OCI-LY7 (cell line): ENCODE data around the gene ZSWIM1.

ENCODE experiments used
- EZH2phosphoT487 ChIP-seq: fragments of 200-600 bp; sonication (generic); IDR thresholded peaks from 2 replicates; pipeline ENCODE4 v1.6.1; 2018; ENCODE audit warnings: low read depth, borderline replicate concordance, mild to moderate bottlenecking, mixed run types, antibody characterized with exemption, low read length, moderate library complexity, mixed read lengths
- TF ChIP-seq, protein P1 (sequence below): fragments of 200-600 bp; sonication (generic); conservative IDR thresholded peaks from 2 replicates; pipeline ENCODE4 v1.5.1; 2014; ENCODE audit warnings: mild to moderate bottlenecking, antibody characterized with exemption, low read length, moderate library complexity, mixed read lengths

DNA sequence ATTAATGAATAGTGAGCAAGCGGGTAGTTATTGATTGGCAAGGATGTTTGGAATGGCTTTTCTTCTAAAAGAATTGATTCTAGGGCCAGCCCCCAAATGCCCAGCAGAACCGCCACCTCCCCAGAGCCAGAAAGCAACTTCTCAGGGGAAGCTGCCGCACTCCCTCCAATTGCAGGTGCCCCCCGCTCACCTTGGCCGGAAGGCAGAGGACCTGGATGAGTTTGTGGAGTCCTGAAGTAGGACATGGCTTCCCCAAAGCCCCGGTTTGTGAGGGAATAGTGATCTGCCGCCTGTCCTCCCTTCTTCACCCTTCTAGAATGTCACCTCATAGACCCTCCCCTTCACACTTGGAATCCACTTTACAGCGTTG, 6.3 kb downstream of the ZSWIM1 start, which contains the start of gene SPATA25:
- TF ChIP-seq, protein P1, sequence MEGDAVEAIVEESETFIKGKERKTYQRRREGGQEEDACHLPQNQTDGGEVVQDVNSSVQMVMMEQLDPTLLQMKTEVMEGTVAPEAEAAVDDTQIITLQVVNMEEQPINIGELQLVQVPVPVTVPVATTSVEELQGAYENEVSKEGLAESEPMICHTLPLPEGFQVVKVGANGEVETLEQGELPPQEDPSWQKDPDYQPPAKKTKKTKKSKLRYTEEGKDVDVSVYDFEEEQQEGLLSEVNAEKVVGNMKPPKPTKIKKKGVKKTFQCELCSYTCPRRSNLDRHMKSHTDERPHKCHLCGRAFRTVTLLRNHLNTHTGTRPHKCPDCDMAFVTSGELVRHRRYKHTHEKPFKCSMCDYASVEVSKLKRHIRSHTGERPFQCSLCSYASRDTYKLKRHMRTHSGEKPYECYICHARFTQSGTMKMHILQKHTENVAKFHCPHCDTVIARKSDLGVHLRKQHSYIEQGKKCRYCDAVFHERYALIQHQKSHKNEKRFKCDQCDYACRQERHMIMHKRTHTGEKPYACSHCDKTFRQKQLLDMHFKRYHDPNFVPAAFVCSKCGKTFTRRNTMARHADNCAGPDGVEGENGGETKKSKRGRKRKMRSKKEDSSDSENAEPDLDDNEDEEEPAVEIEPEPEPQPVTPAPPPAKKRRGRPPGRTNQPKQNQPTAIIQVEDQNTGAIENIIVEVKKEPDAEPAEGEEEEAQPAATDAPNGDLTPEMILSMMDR, result no peak
- no peak for TF ChIP-seq EZH2phosphoT487
